GM18868 (cell line): ENCODE data around the gene GPX8.
A peak's percentile ranks its signal among the peaks of the same experiment; 100 is the strongest.

Experiments used
- ATAC-seq: cut with Tn5 transposase; IDR thresholded peaks from one replicate; pipeline ENCODE4 v1.9.1; 2021; ENCODE audit warnings: mild to moderate bottlenecking, moderate library complexity; ENCODE audit not compliant: unreplicated experiment

The GPX8 gene

DNA sequence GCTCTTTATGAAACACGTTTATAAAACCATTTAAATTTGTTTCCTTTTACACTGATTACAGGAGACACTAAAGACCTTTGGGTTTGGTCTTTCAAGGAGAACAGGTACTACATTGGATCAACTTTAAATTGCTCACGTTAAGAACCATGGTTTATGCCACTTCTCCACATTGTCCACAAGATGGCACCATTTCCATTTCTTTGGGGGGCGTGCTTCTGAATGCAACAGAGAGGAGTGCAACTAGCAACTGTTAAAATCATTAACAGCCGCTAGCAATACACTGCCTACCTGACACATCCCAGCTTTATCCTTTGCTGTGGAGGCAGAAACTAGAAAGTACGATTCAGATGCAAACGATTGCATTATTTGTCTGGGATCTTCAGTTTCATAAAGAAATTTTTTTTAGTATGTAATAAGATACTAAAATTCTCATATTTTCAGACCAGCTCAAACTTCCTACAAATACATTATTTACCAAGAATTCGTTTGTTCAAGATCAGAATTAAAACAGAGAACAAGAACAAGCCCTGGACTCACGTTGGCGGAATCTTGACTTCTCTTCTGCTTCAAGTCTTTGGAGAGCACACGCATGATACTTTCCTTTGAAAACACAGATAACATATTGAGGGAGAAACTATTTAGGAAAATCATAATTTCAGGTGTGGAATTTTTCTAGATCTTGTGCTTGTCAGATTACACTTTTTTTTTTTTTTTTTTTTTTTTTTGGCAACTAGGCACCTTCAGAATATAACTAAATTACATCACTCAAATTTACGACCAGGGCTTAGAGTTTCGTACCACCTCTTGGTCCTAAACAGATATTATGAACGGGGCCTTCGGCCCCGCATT, 12.3 kb downstream of the GPX8 start:
- ATAC-seq, result peak; percentile 54

DNA sequence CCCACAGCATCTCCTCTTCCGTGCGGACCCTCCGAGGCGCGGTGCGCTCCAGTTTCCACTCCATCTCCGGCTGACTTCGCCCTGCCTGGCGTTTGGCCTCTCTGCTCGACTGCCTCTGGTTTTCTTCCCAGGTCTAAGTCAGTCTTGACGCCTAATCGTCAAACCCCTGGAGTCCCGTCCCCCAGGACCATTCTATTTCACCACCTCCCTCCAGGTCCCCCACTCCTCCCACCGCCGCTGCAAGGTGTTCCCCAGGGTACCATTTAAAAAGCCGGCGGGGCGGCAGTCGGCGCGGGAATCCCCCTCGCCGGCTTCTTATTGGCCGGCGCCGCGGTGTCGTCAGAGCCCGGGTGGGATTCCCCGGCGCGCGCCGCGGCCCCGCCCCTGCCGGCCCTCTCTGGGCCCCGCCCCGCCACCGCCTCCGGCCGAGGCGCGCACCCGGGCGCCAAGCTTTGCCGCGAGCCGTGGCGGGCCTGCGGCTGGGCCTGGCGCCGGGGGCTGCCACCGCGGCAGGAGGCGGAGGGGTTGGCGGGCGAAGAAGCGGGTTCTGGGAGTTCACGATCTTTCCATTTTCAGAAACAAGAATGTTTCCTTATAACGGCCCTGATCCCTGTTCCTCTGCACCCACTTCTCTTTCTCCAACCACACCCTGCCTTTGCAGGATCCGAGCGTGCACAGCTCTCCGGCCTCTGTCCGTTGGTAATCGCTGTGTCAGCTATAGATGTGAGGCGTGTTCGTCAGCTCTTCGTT, 13.1 kb downstream of the GPX8 start, which contains the start of gene CDC20B:
Gene CDC20B (minus strand): TSS at position 241 of the 750 bp plus-strand sequence. CDS start 177 bp downstream, at position 64.
- peak; percentile 91 for ATAC-seq

DNA sequence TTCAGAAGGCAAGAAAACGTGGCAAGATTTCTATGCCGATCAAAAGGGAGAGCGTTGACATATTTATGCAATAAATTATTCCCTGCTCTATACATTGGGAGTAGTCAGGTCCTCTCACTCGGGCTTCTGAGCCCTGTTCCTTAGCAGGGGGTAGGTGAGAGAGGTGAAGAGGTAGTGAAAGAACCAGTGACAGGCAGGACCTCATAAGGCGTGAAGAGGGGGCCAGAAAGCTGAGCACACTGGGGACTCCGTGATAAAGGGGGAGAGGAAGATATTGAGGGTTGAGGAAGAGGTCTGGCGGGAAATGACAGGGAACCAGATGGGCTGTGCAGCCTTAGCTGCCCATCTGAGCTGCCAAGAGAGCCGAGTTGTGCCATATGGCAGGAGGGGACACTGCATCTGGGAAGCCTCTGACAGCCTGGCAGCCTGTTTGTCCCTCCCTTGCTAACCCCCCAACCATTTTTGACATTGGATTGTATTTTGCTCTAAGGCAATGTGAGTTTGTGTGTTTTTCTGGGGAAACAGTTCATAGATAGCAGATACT, 13.8 kb downstream of the GPX8 start:
- peak; percentile 1 for ATAC-seq

DNA sequence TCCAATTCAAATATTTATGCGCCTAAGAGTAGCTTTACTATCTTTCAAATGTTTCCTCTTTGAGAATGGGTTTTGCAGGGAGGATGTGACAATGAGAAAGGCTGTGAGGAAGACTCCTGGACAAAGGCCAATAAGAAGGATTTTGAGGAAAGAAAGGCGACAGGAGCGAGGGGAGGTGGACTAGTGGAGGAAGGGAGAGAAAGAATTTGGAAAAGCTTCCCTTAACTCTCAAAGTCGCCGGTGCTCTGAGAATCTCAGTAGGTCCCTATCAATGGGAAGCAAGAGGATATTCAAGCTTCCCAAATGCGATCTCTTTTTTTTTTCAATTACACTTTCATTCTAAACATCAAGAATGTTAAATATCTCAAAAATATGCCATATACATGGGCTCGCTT, 15.8 kb downstream of the GPX8 start:
- ATAC-seq, result no peak

DNA sequence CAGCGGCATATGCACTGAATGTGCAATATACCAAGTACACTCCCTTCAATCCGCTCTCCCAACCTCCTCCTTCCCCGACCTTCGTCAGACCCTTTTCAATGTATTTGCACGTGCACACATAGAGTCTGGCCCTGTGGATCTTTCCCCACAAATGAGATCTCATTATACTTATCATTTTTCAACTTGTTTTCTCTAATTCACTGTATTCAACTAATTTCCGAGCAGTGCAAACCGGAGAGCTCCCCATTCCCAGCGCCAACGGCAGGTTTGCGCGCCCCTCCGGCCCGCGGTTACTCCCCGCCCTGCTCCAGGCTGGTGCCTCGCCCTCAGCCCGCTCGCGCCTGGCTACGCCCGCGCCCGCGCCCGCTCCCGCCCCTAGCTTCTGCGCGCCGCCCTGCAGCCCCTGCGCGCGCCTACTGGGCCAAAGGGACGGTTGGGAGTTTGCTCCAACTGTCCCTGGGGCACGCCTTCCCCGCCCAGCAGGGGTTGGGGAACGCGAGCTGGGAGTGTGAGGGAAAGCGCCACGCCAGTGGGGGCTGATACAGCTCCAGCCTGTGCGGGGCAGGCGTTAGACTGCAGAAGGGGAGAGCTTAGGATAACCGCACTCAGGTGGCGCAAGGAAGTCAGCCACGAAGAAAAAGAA, 16.3 kb downstream of the GPX8 start:
- ATAC-seq, result no peak

DNA sequence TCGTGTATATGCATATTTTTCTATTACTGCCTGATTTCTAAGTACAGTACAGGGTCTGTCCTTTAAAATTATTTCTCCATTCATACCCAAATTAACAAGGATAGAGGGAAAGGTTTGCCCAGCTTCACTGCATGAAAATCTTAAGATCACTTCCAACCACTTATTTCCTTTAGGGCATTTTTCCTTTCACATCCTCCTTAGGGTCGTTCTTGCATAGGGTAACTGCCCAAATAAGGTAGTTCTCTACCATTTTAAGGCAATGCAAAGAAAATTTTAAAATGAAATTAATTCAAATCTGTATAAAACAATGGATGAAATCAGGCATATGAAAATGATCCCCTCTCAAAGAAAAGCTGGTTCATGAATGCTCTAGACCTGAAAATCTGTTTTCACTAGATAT, 17.1 kb downstream of the GPX8 start:
- no peak for ATAC-seq

DNA sequence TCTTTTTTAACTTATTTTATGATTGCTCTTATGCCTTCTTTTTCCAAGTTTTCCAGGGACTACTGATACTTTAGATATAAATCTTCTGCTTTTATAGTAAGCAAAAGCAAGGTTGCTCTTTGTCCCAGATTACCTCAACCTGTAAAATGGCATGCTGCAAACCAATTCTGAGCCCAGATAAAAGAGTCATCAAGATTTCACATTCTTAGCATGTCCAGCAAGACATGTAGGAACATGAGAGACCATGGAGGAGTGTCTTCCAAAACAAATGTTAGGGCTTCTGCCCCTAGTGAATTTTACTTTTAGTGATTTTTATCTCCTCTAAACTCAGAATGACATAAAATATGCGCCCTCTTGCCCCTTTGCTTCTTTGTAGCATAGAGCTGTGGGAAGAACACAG, 20.0 kb downstream of the GPX8 start:
- ATAC-seq, result no peak

DNA sequence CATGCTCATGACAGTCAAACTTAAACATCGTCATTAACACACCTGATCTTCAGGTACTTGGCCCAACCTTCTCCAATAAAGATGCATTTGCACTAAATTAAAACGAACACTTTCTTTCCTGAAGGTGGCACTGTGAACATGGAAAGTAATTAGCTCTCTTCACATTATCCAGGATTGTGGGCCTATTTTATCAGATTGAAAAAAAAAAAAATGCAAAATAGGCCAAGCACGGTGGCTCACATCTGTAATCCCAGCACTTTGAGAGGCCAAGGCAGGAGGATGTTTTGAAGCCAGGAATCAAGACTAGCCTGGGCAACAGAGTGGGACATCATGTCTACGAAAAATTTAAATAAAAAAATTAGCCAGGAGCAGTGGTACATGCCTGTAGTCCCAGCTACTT, 27.4 kb downstream of the GPX8 start:
- ATAC-seq, result no peak

DNA sequence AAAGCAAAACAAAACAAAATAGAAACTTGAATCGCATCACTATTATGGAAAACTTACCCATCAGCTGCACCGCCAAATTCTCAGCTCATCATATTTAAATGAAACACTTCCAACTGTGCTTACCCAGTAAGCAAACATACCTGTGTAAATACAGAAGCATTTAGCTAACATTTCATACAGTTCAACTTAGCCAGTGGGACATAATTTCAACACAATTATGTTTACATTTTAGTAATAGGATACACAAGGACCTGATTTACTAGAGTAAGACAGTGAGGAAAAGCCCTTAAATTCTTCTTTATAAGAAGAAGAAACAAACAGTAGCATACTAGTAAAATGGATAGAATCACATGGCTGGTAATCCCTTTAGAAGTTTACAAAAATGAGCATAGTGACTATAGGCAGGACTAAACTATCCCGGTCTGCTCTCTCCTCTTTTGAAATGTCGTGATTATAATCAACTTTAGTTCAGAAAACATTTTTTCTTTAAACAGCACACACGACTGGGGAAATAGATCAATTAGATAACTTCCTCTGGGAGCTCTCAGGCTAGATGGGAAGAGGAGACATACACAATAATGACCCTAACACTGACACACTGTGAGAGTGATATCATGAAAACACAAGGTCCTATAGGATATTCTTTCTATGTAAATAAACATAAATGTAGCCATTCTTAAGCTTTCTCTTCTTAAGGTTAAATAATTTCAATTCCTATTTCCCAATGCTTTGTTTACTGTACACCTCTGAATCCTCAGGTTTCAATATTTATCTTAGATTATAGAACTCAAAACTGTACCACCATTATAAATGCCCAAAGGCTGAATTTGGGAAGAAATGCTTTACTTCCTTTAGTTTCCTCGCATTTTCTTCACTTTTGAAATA, 28.9 kb downstream of the GPX8 start:
- ATAC-seq, result no peak

DNA sequence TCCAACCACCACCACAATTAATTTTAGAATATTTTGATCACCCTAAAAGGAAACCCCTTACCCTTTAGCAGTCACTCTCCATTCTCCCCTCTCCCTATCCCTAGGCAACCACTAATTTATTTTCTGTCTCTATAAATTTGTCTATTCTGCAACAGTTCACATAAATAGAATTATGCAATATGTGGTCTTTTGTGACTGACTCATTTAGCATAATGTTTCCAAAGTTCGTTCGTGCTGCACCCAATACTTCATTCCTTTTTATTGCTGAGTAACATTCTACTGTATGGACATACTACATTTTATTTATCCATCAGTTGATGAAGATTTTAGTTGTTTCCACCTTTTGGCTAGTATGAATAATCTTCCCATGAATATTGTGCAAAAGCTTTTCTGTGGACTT, 31.2 kb downstream of the GPX8 start:
- no peak for ATAC-seq

DNA sequence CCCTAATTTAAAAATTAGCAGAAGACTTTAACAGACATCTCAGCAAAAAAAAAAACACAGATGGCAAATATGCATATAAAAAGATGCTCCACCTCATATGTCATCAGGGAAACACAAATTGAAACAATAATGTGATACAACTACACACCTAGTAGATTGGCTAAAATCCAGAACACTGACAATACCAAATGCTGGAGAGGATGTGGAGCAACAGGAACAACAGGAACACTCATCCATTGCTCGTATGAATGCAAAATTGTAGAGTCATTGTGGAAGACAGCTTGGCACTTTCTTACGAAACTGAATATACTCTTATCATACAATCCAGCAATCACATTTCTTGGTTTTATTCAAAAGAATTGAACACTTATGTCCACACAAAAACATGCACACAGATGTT, 45.0 kb downstream of the GPX8 start:
- ATAC-seq, result no peak

DNA sequence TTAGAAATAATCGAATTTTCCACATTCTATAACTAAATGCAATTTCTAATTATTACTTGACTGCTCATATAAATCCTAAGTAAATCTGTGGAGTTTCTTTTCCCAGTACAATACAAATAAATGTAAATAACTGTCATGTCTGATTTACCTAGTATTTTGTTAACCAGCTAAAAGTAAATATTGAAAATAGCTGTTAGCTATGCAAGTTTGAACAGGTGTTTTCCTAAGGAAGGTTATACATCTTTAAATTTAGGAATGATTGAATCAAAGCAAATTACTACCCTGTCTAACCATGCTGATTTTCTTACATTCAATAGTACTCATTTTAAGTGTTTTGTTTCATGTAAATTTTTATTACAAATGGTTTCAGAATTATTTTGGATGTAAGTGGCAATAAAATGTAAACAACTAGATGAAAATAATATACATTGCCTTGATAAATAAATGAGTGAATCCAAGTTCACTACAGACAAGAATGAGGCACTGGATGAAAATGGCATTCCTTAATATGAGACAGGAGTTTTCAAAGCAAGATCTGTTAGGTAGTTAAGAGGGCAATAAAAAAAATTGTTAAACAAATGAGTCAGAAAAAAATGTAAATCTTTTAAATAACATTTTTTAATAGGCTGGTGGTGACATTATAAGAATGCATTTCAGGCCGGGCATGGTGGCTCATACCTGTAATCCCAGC, 51.4 kb downstream of the GPX8 start:
- ATAC-seq, result no peak
